CD4-positive, alpha-beta T cell treated with Interleukin-10 for 1 hour (primary cell): Measurements from ENCODE around the gene GADL1.

Experiments used
- DNase-seq: peaks from one replicate; pipeline ENCODE4 v3.0.0-alpha.2; 2020

GADL1 gene

DNA sequence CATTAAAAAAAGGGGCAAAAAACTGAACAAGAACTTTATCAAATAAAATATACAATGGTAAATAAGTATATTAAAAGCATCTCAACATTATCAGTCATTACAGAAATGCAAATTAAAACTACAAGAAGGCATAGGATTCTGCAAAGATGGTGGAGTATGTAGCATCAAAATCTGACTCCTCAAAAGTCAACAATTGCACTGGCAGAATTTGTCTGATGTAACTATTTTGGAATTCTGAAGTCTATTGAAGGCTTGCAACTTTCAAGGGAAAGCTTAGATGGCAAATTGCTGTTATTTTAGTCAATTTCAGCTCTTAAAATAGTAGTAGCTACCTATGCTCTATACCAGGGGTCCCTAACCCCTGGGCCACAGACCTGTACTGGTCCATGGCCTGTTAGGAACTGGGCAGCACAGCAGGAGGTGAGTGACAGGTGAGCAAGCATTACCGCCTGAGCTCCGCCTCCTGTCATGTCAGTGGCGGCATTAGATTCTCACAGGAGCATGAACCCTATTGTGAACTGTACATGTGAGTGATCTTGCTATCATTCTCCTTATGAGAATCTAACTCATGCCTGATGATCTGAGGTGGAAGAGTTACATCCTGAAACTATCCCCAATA lies 180.5 kb downstream of the GADL1 start:
- no peak for DNase-seq

DNA sequence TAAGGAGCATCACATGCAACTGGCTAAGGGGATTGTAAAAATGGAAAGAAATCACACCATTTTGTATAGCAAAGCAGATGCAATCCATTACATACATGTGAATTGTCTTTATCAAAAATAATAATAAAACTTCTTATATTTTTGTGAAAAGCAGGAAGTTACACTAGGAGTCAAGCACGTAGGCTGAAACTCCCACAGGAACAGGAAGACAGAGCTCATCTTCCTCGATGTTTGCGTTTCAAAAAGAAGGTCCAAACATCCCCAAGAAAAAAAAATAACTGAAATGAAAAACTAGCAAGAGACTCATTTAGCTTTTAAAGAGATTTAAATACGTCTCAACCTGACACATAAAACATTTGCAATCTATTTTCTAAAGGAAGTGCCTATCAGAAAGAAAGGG lies 181.5 kb downstream of the GADL1 start:
- no peak for DNase-seq

DNA sequence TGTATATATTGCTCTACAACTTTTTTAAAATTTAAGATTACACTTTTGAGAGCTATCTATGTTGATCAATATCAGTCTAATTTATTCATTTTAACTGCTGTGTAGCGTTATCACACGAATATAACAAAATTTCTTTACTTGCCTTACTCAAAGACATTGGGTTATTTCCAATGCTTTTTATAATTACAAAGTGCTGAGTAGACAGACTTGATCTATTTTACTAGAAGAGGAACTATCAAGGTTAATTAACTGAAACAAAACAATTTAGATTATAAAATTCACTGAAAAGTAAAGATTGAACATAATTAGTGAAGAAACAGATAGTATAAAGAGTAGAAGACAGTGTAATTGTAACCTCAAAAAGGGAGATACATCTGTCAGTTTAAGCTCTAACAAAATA lies 182.6 kb downstream of the GADL1 start:
- DNase-seq: no peak

DNA sequence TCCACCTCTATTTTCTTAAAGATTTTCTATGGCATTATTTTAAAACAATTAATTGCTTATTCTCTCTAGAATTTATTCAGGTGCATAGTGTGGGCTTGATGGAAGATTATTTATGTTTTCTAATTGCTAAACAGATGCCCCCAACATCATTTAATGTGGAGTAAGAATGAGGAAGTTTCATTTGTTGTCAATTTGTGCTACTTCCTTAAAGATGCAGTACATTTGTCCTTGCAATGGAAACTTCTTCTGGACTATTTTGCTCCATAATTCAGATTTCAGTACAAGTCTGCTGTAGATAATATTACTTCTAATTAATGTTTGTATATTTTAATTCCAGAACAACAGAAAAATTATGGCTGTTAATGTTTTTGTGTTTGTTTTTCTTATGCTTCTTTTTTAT lies 183.3 kb downstream of the GADL1 start:
- DNase-seq: no peak

DNA sequence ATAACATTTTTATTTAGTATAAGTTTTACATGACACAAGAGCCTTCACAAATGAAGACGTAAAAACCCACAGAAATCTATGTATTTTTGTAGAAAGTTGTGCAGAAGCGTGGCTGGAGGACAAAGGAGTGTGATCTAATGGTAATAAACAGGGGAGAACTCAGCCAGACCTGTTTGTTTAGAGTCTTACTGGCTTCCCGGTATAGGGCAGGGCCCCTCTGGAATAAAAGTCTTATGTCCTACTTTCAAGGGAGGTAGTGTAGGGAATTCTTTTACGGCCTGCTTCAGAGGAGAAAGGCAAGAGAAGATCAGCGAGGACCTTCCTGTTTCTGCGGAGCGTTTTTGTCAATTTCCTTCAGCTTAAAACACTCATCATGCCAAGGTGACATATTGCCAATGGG lies 184.4 kb downstream of the GADL1 start:
- DNase-seq: no peak

DNA sequence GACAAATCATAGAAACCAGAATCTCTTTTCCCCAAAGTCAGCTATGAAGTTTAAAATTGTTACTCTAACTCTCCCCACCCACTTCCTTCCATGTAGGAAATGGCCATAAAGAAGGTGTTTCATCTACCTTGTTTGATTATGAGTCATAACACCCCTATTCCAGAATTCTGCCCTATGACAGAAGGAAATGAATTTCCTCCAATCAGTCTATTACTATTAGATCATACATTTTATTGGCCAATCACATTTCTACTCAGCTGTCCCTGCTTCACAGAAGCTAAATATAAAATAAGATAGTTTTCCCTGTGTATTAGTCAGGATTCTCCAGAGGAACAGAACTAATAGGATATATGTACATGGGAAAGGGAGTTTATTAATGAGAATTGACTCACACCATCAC lies 186.0 kb downstream of the GADL1 start:
- no peak for DNase-seq

DNA sequence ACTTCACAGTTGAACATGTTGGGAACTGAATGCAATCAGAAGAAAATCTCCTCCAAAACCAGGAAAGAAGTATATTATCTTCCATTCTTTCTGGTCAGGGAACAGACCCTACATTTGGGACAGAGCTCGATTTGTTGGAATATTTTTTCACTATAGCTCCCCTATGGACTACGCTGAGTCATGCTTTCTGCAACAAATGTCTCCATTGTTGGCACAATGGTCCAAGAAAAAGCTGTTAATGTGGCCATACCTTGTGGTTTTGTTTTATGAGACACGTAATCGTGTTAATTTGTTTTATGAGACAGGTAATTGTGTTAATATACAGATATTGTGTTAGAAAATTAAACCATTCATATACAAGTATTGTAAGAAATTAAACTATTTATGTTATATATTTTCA lies 186.6 kb downstream of the GADL1 start:
- no peak for DNase-seq

DNA sequence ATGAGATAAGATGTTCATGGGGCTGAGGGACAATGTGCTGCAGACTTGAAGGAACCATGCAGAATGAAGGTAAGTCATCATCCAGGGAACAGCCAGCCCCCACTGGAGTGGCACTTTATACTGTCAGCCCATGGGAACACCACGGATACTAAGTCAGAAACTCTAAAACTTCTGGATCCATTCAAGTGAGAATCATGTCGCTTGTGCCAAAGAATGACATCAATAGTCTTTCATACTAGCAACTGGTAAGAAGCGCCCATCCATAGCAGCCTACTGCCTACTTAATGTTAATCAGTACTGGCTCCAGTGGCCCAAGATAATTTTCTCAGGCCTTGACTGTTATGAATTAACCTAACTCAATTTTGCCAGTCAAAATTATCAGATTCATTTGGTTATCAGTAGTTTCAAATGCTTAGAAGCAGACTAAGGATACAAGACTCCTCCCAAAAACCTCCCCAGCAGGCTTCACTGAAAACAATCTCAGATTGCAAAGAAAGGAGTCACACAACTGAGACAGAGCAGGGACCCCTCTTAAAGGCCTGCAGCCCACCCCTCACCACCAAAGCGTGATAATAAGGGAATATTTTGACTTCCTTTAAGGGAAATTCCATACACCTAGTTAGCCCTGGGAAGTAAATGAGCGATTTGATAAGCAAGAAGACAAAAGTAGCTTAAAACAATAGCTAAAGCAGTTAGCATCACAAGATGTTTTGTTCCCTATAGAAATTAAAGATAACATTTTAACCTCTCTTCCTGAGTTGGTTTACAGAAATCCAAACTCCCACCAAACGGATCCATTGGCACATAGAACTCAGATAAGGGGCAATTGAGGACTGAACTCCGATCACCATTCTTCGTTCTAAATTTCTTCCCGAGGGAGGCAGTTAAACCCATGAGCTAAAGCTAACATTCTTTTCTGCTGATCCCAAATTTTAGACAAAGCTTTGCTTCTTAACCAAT lies 189.2 kb downstream of the GADL1 start:
- no peak for DNase-seq

DNA sequence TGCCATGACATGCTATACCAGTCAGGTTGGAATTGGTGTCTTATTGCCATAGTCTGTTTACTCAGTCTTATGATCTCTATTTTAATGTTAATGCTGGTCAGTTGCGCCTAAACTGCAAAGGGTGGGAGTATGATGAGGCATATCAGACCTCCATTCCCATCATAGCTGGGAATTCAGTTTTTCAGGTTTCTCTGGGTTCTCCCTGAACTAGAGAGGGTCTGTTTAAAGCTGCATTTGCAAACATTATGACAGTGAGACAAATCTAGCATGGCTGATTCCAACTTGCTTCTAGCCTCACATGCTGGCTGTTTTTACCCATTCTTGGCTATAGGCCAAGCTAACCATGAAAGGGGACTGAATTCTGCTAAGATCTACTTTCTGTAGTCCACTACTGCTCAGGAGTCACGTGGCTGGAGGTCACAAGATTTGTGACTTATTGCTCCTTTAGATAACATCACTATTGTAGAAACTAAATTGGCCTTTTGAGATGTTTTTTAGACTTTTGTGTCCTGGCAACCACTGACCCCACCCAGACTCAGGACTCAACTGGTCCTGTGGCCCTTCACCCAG lies 191.5 kb downstream of the GADL1 start:
- no peak for DNase-seq

DNA sequence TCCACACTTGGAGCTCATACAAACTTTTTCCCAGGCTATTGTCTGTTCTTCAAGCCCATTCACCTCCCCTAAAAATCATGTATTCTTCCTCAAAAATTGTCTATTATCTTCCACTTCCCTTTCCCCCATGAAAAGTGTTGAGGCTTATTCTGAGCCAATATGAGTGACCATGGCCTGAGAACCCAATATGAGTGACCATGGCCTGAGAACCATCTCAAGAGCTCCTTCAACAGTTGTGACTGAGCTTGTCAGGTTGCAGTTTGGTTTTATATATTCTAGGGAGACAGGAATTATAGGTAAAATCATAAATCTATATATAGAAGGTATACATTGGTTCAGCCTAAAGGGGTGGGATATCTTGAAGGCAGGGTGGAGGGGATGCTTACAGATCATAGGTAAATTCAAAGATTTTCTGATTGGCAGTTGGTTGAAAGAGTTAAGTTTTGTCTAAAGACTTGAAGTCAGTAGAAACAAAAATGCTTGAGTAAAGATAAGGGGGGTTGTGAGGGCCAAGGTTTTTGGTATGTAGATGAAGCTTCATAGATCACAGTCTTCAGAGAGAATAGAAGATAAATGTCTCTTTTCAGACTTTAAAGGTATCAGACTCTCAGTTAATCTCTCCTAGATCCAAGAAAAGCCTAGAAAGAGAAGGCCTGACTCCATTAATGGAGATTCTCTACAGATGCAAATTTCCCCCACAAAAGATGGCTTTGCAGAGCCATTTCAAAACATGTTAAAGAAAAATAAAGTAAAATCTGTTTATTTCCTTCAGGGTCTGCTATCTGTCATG lies 192.2 kb downstream of the GADL1 start:
- no peak for DNase-seq

DNA sequence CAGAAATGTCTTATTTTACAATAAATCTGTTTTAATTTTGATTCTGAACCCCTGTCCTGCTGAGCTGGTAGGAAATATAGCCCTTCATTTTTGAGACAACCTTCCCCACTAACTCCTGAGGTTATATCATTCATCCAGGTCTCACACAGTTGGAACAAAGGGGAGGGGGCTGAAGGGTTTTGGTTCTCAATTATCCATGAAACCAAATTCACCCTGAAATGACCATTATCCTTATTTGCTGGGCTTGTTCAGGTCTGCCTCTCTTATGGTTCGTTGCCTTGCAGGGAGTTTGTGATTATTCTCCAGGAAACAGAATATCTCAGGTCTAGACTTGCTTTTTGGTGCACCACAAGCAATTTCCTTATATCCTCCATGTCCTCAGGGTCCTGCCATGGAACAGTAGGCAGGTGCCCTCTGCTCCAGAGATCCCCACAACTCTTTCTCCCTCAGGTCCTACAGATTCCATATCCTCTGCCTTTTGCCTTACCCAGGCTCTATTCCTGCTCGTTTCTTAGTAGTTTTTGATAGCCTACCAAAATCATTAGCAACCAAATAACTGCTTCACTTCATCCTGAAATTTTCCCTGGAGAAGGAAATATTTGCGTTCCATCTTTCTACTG lies 193.6 kb downstream of the GADL1 start:
- DNase-seq: no peak

DNA sequence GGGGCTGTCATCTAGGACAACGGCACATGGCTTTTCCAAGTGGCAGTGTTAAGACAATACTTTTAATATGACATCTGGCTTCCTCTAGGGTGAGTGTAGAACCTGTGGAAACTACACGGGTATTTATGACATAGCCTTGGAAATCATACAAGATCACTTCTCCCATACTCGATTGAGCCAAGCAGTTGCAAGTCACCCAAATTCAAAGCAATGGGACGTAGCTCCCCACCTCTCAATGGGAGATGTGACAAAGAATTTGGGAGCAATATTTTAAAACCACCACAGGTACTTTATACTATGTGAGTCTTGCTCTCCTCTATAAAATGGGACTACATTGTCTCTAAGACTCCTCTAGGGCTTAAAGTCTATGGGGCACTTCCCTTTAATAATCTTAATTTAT lies 194.5 kb downstream of the GADL1 start:
- DNase-seq: no peak

DNA sequence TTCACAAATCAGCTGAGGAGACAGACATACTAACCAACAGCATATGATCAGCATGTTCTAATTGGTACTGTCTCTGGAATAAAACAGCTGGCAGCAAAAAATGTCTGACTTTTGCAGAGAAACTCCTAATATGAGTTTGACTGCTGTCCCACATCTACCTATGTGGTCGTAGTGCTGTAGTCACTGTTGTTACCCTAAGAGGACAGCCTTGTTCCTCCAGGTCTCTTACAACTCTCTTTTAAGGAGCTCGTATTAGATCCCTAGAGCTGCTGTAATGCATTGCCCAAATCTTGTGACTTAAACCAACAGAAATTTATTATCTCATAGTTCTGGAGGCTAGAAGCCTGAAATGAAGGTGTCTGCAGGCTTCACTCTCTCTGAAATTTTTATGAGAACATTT lies 195.9 kb downstream of the GADL1 start:
- DNase-seq: no peak

DNA sequence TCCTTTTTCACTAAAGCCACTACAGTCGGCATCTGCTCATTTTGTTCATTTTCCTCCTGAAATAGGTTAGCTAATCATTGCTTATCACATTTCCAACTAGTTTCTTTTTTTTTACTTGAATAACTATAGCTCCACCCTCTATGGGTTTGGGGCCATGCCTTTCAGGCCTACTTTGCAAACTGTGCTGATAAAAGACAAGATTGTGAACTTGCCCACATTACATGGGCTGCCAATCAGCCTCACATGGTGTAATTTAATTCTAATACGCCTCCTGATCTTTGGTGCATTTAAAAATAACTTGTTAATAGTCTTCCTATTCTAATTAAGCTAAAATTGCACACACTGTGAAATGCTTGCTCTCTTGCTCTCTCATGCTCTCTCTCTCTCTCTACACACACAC lies 197.6 kb downstream of the GADL1 start:
- DNase-seq: no peak

DNA sequence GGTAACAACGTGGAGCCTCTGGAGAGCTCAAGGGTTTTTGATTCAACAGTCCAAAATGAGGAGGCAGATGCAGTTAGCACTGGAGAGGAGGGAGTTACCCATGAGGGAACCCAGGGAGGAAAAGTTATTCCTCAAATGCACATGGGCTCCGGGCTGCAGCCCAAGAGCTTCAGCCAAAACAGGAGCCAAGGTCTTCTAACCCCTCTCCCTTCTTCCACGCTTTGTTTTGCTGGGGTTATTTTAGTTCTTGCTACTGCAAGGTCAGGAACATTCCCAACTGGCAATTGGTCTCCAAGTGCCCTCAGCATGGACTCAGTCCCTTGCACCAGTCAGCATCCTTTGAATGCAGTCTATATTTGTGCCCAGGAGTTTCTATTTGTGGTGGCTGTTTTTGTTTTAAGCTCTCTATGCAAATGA lies 198.1 kb downstream of the GADL1 start:
- no peak for DNase-seq

DNA sequence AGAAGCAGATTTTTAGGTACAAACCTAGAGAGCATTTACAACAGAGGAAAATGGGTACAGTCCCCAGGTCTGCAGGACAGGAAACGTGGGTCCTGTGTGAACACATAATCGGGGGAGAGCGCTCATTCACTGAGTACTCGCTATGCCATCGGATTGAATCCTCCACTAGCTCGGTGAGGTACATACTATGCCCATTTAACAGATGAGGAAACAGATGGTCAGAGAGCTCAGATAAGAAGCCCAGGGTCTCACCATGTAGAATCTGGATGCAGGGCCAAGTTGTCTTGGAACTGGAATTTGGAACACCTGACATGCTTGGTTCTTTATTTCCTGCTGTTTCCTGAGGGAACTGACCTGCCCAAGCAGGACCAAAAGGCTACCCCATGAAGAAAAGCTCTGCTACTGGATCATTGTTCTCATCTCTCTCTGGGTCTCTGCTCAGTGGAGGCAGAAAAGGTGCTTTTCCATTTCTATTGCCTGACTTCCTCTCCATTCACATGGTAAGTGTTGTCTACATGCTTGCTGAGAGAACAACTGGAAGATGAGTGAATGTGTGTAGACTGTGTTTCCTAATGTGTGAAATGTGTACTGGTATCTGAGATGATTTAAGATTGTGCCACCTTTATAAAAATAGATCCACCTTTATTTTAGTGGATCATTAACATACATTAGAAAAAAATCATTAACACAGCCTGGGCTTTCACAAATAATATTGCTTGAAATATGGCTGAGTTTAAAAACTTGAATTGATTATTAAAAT lies 199.0 kb downstream of the GADL1 start:
- no peak for DNase-seq

DNA sequence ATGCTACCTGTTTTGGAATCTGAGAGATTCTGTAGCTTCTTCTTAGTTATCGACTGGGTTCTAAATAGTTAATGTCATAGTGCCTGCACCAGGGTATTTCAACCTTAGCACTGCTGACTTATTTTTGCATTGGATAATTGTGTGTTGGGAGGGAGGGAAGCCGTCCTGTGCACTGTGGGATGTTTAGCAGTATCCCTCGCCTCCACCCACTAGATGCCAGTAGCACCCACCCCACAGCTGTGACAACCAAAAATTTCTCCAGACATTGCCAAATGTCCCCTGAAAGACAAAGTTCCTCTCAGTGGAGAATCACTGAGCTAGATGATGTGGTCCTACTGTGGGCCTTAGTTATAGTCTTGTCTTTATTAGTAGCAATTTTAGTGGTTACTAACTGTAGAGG lies 199.8 kb downstream of the GADL1 start:
- no peak for DNase-seq

DNA sequence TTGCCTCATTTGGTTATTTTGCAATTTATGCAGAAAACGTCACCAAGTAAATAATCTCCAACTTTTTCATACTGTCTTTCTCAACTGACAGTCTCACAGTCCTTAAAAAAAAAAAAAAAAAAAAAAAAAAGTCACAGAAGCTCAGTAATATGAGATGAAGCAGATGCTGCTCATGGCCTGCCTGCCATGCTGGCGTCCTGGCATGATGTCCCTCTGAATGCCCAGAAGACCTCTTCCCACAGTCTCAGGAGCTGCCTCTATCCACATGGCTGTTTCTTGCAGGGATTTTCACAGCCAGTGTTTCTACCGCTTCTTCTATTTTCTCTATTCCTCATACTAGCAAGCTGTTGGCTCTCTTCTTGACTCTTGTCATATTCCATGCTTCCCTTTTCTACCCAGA lies 200.3 kb downstream of the GADL1 start:
- no peak for DNase-seq

DNA sequence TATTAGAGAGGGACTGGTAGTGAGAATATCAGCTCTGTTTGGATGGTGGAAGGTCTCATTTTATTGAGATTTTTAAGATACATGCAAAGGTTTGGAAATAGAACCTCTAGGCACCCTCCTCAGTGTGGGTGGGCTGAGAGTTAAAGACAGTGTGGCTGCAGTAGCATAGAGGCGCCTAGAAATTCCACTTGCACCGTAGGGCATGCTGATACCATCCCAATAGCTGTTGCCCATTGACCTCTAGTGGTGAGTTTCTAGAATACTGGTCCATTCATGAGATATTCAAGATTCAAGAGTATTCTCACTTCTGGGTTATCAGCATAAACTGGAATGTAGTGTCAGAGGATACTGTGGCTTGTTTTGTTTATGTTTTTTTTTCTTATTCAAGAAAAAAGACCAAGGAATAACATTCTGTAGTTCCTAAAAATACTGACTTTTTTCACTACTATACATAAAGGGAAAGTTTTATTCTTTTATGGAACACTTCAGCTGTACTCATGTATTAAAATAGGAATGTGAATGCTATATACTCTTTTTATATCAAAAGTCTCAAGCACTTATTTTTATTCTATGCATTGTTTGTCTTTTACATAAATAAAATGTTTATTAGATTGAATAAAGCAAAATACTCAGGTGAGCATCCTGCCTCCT lies 200.9 kb downstream of the GADL1 start:
- DNase-seq: peak; percentile 76

DNA sequence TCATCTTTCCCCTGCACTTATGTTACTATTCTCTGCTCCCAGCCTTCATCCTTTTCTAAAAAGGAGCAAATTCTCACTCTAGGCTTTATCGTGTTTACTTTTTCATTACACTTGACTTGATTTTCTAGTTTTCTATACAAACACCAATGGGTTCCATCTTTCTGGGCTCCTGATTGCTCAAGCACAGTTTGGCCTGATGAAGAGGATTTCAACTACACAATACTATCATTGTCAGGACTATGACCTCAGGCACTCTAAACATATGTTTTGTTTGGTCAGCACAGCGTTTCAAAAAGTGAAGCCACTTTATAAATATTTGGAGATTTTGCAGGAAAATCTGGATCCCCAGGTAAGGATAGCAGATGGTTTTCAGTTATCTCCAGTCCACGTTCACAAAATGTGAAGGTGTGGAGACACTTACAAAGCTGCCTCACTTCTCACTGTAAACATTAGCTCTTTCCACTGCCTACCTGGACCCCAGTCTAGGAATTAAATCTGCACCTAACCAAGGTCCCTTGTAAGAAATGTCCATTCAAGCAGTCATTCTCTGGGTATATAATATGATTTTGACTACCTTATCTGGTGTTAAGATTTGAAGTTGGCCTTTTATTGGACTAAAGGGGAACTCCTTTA lies 201.8 kb downstream of the GADL1 start:
- no peak for DNase-seq

DNA sequence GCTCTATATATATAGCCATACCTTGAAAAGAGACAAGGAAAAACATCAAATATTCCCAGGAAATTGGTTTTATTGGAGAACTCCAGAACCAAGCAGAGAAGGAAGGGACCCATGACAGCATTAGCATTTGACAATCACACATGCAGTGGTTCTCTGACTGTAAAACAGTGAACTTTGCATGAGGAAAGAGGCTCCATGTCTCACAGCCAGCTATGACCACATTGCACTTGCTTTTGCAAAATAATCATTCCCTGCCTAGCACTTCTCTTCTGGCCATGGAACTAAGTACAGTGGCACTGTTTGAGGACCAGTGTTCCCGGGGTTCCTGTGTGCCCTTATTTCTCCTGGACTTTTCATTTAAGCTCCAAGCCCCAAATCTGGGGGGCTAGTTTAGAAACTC lies 202.5 kb downstream of the GADL1 start:
- no peak for DNase-seq
